Neuronal stem cell (in vitro differentiated cells): ENCODE results near the gene LST1.

Experiments used
- DNase-seq: peaks from one replicate; pipeline ENCODE4 v3.0.0-alpha.2; 2013; ENCODE audit warnings: low spot score
- H2AFZ ChIP-seq: one replicate; pipeline ENCODE4 v1.6.1; 2013; ENCODE audit warnings: mild to moderate bottlenecking, low read length, inconsistent platforms
- H2AK5ac ChIP-seq: 2 replicates; pipeline ENCODE4 v1.6.1; 2013; ENCODE audit warnings: low read depth, mild to moderate bottlenecking, inconsistent platforms, low read length, moderate library complexity, mixed read lengths
- H2BK120ac ChIP-seq: 2 replicates; pipeline ENCODE4 v1.6.1; 2013; ENCODE audit warnings: low read depth, mild to moderate bottlenecking, inconsistent platforms, low read length, moderate library complexity, mixed read lengths
- H2BK12ac ChIP-seq: one replicate; pipeline ENCODE4 v1.6.1; 2013; ENCODE audit warnings: low read length, inconsistent platforms
- H2BK15ac ChIP-seq: 2 replicates; pipeline ENCODE4 v1.6.1; 2013; ENCODE audit warnings: mild to moderate bottlenecking, low read length, inconsistent platforms, mixed read lengths
- H2BK5ac ChIP-seq: one replicate; pipeline ENCODE4 v1.6.1; 2013; ENCODE audit warnings: inconsistent platforms, mild to moderate bottlenecking, low read length, moderate library complexity
- H3K14ac ChIP-seq: one replicate; pipeline ENCODE4 v1.6.1; 2013; ENCODE audit warnings: low read length, inconsistent platforms
- H3K18ac ChIP-seq: 2 replicates; pipeline ENCODE4 v1.6.1; 2013; ENCODE audit warnings: low read length, inconsistent platforms
- H3K23ac ChIP-seq: 2 replicates; pipeline ENCODE4 v1.6.1; 2013; ENCODE audit warnings: low read depth, mild to moderate bottlenecking, mixed read lengths, low read length, inconsistent platforms; ENCODE audit not compliant: poor library complexity
- H3K27ac ChIP-seq: replicated peaks from 3 replicates; pipeline ENCODE4 v1.5.1; 2013; ENCODE audit warnings: low read length, inconsistent platforms
- H3K27me3 ChIP-seq, 3 experiments: 2 replicates each; pipeline ENCODE4 v1.6.1; 2013; ENCODE audit warnings: low read length in 3 of 3, mild to moderate bottlenecking in 2 of 3, inconsistent platforms in 1 of 3, low read depth in 1 of 3, mixed read lengths in 1 of 3, moderate library complexity in 1 of 3; ENCODE audit not compliant: control insufficient read depth in 3 of 3, insufficient read depth in 3 of 3
- H3K36me3 ChIP-seq, 2 donors: replicated peaks in 1 of 2; 2 replicates each; pipeline ENCODE4 v1.6.1; 2013; ENCODE audit warnings: low read length in 2 of 2; ENCODE audit not compliant: control insufficient read depth in 2 of 2, insufficient read depth in 2 of 2
- H3K4ac ChIP-seq: 2 replicates; pipeline ENCODE4 v1.6.1; 2013; ENCODE audit warnings: inconsistent platforms, mild to moderate bottlenecking, low read length, moderate library complexity
- H3K4me1 ChIP-seq, 2 donors: 1 replicate in 1 of 2; 2 replicates in 1 of 2; pipeline ENCODE4 v1.6.1; 2013; ENCODE audit warnings: low read length in 2 of 2, low read depth in 1 of 2; ENCODE audit not compliant: control insufficient read depth in 2 of 2, insufficient read depth in 1 of 2
- H3K4me2 ChIP-seq: one replicate; pipeline ENCODE4 v1.6.1; 2013; ENCODE audit warnings: mild to moderate bottlenecking, low read length, inconsistent platforms; ENCODE audit not compliant: insufficient read depth, poor library complexity, severe bottlenecking
- H3K4me3 ChIP-seq, 2 donors: 2 replicates each; pipeline ENCODE4 v1.5.1; 2013; ENCODE audit warnings: low read length in 2 of 2, mild to moderate bottlenecking in 2 of 2, inconsistent platforms in 1 of 2, moderate library complexity in 1 of 2
- H3K79me1 ChIP-seq: one replicate; pipeline ENCODE4 v1.6.1; 2013; ENCODE audit warnings: low read depth, mild to moderate bottlenecking, inconsistent platforms, low read length, moderate library complexity
- H3K9ac ChIP-seq: one replicate; pipeline ENCODE4 v1.6.1; 2013; ENCODE audit warnings: mild to moderate bottlenecking, low read depth, low read length, inconsistent platforms; ENCODE audit not compliant: poor library complexity
- H3K9me3 ChIP-seq, 2 donors: replicated peaks in 1 of 2; 2 replicates each; pipeline versions ENCODE3 to v1.6.1; 2013; ENCODE audit warnings: low read length in 2 of 2, mild to moderate bottlenecking in 2 of 2, inconsistent platforms in 1 of 2, low read depth in 1 of 2, mixed read lengths in 1 of 2, moderate library complexity in 1 of 2; ENCODE audit not compliant: control insufficient read depth in 2 of 2, insufficient read depth in 1 of 2
- H4K8ac ChIP-seq: one replicate; pipeline ENCODE4 v1.6.1; 2013; ENCODE audit warnings: low read depth, mild to moderate bottlenecking, inconsistent platforms, low read length, moderate library complexity
- H4K91ac ChIP-seq: one replicate; pipeline ENCODE4 v1.6.1; 2013; ENCODE audit warnings: low read length, low read depth, mild to moderate bottlenecking, inconsistent platforms; ENCODE audit not compliant: poor library complexity
- WGBS, 2 donors: extraction: QIAGEN DNeasy Blood & Tissue Kit; methylation state at CpG; one replicate each; pipeline ENCODE4 v1.1.7; 2013; ENCODE audit warnings: missing lambda C conversion rate in 2 of 2, mixed read lengths in 1 of 2; ENCODE audit not compliant: insufficient read length in 2 of 2, insufficient replicate concordance in 1 of 2; ENCODE audit errors: extremely low coverage in 2 of 2; 5-methylcytosine and 5-hydroxymethylcytosine counted together

The LST1 gene

DNA sequence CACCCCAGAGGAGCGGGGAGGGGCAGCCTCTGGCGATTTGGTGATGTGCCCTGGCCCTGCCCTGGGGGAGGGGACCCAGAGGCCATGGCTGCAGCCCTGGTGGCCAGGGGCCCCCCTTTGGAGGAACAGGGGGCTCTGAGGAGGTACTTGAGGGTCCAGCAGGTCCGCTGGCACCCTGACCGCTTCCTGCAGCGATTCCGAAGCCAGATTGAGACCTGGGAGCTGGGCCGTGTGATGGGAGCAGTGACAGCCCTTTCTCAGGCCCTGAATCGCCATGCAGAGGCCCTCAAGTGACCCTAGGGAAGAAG is 27.8 kb upstream of the LST1 start:
- Histone ChIP-seq H3K14ac (no peak overlapping the region), H2BK12ac (no peak overlapping the region), H4K91ac (no peak overlapping the region), H3K4me2 (no peak overlapping the region), H2AFZ (no peak overlapping the region), H3K4me3 (no peak overlapping the region), H2BK15ac (no peak overlapping the region), H3K36me3 (peaks cover 37 to 72% of the 10 kb centered on the region in 2 donors), H3K79me1 (peaks cover 6% of the 10 kb centered on the region), H2BK120ac (no peak overlapping the region), H3K27ac (no peak overlapping the region), H3K27me3 (no peaks in the 10 kb centered on the region), H3K4ac (no peak overlapping the region), H3K9me3 (no peaks in the 10 kb centered on the region), H2AK5ac (no peak overlapping the region), H2BK5ac (no peak overlapping the region), H3K9ac (no peak overlapping the region), H3K4me1 (peaks cover 0 to 7% of the 10 kb centered on the region in 2 donors), H3K18ac (no peak overlapping the region), H4K8ac (no peak overlapping the region), H3K23ac (peak overlapping the region; percentile 73)
- WGBS, 2 donors = no CpG with 5 or more reads among the region's 8 CpGs
- DNase-seq = no peak

DNA sequence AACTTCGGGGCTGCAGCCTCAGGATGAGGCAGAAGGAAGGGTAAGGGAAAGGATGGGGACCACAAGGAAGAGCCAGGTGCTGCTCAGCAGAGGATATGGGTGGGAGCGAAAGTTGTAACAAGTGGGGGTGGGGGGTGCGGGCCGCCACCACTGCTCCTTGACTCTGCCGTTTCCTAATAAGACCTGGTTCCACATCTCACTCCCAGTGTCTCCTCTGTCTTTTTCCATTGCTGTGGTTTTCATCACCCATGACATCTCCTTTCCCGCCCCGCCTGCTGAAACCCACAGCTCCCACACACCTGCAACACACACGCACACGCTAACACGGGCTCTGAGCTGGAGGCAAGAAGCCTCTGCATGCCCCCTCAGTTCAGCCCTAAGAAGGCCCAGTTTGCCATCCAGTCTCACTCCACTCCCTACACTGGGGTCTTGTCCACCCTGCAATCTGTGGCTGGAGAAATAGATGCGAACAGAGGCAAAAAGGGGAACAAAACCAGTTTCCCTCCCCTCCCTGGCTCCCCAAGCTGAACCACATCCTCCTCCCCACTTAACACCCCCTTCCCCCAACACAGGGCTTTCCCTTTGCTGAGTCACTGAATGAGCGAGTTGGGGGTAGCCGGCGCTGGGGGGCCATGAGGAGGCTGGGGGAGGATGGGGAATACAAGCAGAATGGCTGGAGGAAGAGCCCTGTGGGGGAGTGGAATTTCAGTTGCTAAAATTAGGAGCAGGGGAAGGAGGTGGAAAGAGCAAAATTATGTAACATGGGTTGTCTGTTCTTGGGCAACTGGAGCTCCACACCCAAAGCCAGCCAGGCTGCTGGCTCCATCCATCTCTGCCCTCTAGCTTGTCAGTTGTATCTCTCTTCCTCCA is 27.2 kb upstream of the LST1 start:
- Histone ChIP-seq H2AK5ac (no peak overlapping the region), H3K9ac (no peak overlapping the region), H3K79me1 (peaks cover 6% of the 10 kb centered on the region), H3K18ac (no peak overlapping the region), H2BK15ac (no peak overlapping the region), H3K36me3 (peaks cover 37 to 66% of the 10 kb centered on the region in 2 donors), H3K27ac (no peak overlapping the region), H3K4ac (no peak overlapping the region), H3K14ac (no peak overlapping the region), H3K27me3 (no peaks in the 10 kb centered on the region), H3K9me3 (no peaks in the 10 kb centered on the region), H2AFZ (no peak overlapping the region), H2BK5ac (no peak overlapping the region), H3K4me3 (no peak overlapping the region), H2BK12ac (no peak overlapping the region), H3K4me1 (peaks cover 0 to 7% of the 10 kb centered on the region in 2 donors), H3K4me2 (no peak overlapping the region), H2BK120ac (no peak overlapping the region), H3K23ac (peak overlapping the region; percentile 43), H4K8ac (no peak overlapping the region), H4K91ac (no peak overlapping the region)
- no peak for DNase-seq
- no CpG with 5 or more reads among the region's 14 CpGs for whole genome bisulfite sequencing, 2 donors

DNA sequence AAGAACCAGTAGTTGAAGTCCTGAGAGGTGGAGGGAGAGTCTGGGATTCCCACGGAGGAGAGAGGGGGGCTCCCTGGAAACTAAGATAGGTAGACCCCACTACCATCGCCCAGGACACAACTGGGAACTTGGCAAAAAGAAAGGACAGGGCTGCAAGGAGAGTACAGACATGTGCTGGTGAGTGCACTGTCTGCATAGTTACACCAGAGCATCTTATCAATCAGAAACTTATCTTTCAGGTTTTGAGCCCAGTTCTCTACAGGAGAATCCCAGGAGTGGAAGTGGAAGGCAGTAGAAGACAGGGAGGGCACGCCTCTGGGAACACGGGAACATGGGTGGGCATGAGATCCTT is 26.5 kb upstream of the LST1 start:
- no peak overlapping the region for H4K8ac ChIP-seq
- no peak overlapping the region for H2BK120ac ChIP-seq
- no peak overlapping the region for H2BK15ac ChIP-seq
- no peak overlapping the region for H2AFZ ChIP-seq
- peaks cover 35 to 59% of the 10 kb centered on the region in 2 donors for H3K36me3 ChIP-seq
- H3K27me3 ChIP-seq = no peaks in the 10 kb centered on the region
- no peak overlapping the region for H4K91ac ChIP-seq
- H3K27ac ChIP-seq = no peak overlapping the region
- no peak overlapping the region for H3K18ac ChIP-seq
- no peak overlapping the region for H3K9ac ChIP-seq
- DNase-seq = no peak
- no peak overlapping the region for H2AK5ac ChIP-seq
- no peak overlapping the region for H3K4me2 ChIP-seq
- peaks cover 0 to 7% of the 10 kb centered on the region in 2 donors for H3K4me1 ChIP-seq
- no peaks in the 10 kb centered on the region for H3K9me3 ChIP-seq
- no CpG with 5 or more reads among the region's 4 CpGs for whole genome bisulfite sequencing, 2 donors
- H2BK12ac ChIP-seq = no peak overlapping the region
- peak overlapping the region; percentile 43 for H3K23ac ChIP-seq
- no peak overlapping the region for H3K14ac ChIP-seq
- H3K4me3 ChIP-seq = no peak overlapping the region
- H2BK5ac ChIP-seq = no peak overlapping the region
- H3K79me1 ChIP-seq = peaks cover 6% of the 10 kb centered on the region
- no peak overlapping the region for H3K4ac ChIP-seq

DNA sequence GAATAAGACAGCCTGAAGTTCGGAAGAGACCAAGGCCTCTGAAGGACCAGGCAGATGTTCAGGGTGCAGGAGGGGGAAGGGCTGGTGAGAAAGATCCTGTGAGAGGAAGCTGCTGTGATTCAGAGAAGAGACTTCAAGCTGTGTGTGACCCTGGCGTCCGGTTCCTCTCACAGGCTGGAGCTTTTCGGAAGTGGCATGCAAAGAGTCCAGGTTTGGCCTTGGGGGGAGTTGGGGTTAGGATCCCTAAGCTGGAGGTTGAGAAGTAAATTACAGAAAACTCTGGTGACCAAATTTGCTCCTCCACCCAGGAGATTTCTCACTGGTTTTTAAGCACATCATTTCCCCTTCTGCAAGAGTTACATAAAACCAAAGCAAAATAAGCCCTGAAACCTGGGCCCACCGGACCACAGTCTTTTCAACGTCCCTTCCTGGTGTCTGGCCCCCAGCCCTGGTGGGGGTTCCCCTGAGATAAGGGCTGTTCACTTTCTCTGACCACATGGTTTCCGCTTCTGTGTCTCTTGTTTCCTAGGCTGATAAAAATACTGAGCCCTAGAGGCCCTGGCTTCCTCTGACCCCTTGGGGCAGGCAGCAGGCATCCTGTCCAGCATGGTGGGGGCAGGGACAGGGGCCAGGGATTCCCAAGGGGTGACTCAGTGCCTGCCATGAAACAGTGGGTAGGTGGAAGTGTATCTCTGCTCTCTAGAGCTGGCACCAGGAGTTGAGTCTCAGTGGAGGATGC is 25.9 kb upstream of the LST1 start:
- no peaks in the 10 kb centered on the region for H3K9me3 ChIP-seq
- H3K4me3 ChIP-seq = peak overlapping the region in 1 of 2 donors; percentile 40
- no peaks in the 10 kb centered on the region for H3K27me3 ChIP-seq
- H3K14ac ChIP-seq = no peak overlapping the region
- WGBS, 2 donors = no CpG with 5 or more reads among the region's 7 CpGs
- no peak overlapping the region for H2BK5ac ChIP-seq
- no peak for DNase-seq
- H2BK15ac ChIP-seq = no peak overlapping the region
- no peak overlapping the region for H2BK120ac ChIP-seq
- no peak overlapping the region for H2BK12ac ChIP-seq
- H2AK5ac ChIP-seq = no peak overlapping the region
- no peak overlapping the region for H3K18ac ChIP-seq
- H4K91ac ChIP-seq = no peak overlapping the region
- H3K4me2 ChIP-seq = no peak overlapping the region
- no peak overlapping the region for H3K4ac ChIP-seq
- no peak overlapping the region for H3K27ac ChIP-seq
- H3K36me3 ChIP-seq = peaks cover 35 to 55% of the 10 kb centered on the region in 2 donors
- no peak overlapping the region for H3K9ac ChIP-seq
- peaks cover 0 to 7% of the 10 kb centered on the region in 2 donors for H3K4me1 ChIP-seq
- no peak overlapping the region for H4K8ac ChIP-seq
- peaks cover 6% of the 10 kb centered on the region for H3K79me1 ChIP-seq
- no peak overlapping the region for H3K23ac ChIP-seq
- H2AFZ ChIP-seq = no peak overlapping the region
